ENCODE measurements around the gene PLEKHH2. TPM values are rescaled to one million over a fixed set of nuclear protein-coding genes. Genes with fewer than 3 reads are reported as not detected.
"Not testable (repeated sequence)": the region's sequence is repeated elsewhere in the genome, so short reads cannot be mapped to it uniquely, and the experiment has no call there.

PLEKHH2 gene
- total RNA-seq, 1 donor from 2014 or later: 2.3 TPM

GRCh38 chr2:43685357-43685756 lies 48.3 kb downstream of the PLEKHH2 start:
- Histone ChIP-seq H3K4me3 (ENCODE audit: low read depth, low read length) (no peak overlapping the region), H3K27me3 (ENCODE audit: control insufficient read depth, insufficient read depth, low read length) (no peaks in the 10 kb centered on the region), H3K36me3 (ENCODE audit: control insufficient read depth, insufficient read depth, low read length) (no peaks in the 10 kb centered on the region)
- no peak for DNase-seq (ENCODE audit: low read depth)
- no peak for TF ChIP-seq CTCF (IDR thresholded peaks at IDR 0.05; ENCODE audit: insufficient read depth, low read length, poor library complexity, severe bottlenecking)

GRCh38 chr2:43689999-43690398 lies 52.9 kb downstream of the PLEKHH2 start:
- Histone ChIP-seq H3K27me3 (ENCODE audit: control insufficient read depth, insufficient read depth, low read length) (no peaks in the 10 kb centered on the region), H3K4me3 (ENCODE audit: low read depth, low read length) (no peak overlapping the region), H3K36me3 (ENCODE audit: control insufficient read depth, insufficient read depth, low read length) (no peaks in the 10 kb centered on the region)
- no peak for TF ChIP-seq CTCF (IDR thresholded peaks at IDR 0.05; ENCODE audit: insufficient read depth, low read length, poor library complexity, severe bottlenecking)
- no peak for DNase-seq (ENCODE audit: low read depth)

GRCh38 chr2:43692428-43692994 lies 55.5 kb downstream of the PLEKHH2 start:
- Histone ChIP-seq H3K27me3 (ENCODE audit: control insufficient read depth, insufficient read depth, low read length) (no peaks in the 10 kb centered on the region), H3K36me3 (ENCODE audit: control insufficient read depth, insufficient read depth, low read length) (no peaks in the 10 kb centered on the region), H3K4me3 (ENCODE audit: low read depth, low read length) (no peak overlapping the region)
- TF ChIP-seq CTCF (IDR thresholded peaks at IDR 0.05; ENCODE audit: insufficient read depth, low read length, poor library complexity, severe bottlenecking): no peak
- no peak for DNase-seq (ENCODE audit: low read depth)

GRCh38 chr2:43698140-43698539 lies 61.1 kb downstream of the PLEKHH2 start:
- not testable (repeated sequence) for H3K27me3 ChIP-seq (ENCODE audit: control insufficient read depth, insufficient read depth, low read length); H3K36me3 ChIP-seq (ENCODE audit: control insufficient read depth, insufficient read depth, low read length); H3K4me3 ChIP-seq (ENCODE audit: low read depth, low read length); DNase-seq (ENCODE audit: low read depth)

GRCh38 chr2:43699761-43700160 lies 62.7 kb downstream of the PLEKHH2 start:
- Histone ChIP-seq H3K36me3 (ENCODE audit: control insufficient read depth, insufficient read depth, low read length) (no peaks in the 10 kb centered on the region), H3K4me3 (ENCODE audit: low read depth, low read length) (no peak overlapping the region), H3K27me3 (ENCODE audit: control insufficient read depth, insufficient read depth, low read length) (no peaks in the 10 kb centered on the region)
- DNase-seq (ENCODE audit: low read depth): no peak
- TF ChIP-seq CTCF (IDR thresholded peaks at IDR 0.05; ENCODE audit: insufficient read depth, low read length, poor library complexity, severe bottlenecking): no peak

GRCh38 chr2:43701111-43701510 lies 64.1 kb downstream of the PLEKHH2 start:
- no peaks in the 10 kb centered on the region for H3K36me3 ChIP-seq (ENCODE audit: control insufficient read depth, insufficient read depth, low read length)
- no peaks in the 10 kb centered on the region for H3K27me3 ChIP-seq (ENCODE audit: control insufficient read depth, insufficient read depth, low read length)
- H3K4me3 ChIP-seq (ENCODE audit: low read depth, low read length): no peak overlapping the region
- DNase-seq (ENCODE audit: low read depth): no peak
- no peak for TF ChIP-seq CTCF (IDR thresholded peaks at IDR 0.05; ENCODE audit: insufficient read depth, low read length, poor library complexity, severe bottlenecking)
